ENCODE measurements around the gene FADS2.

DNA sequence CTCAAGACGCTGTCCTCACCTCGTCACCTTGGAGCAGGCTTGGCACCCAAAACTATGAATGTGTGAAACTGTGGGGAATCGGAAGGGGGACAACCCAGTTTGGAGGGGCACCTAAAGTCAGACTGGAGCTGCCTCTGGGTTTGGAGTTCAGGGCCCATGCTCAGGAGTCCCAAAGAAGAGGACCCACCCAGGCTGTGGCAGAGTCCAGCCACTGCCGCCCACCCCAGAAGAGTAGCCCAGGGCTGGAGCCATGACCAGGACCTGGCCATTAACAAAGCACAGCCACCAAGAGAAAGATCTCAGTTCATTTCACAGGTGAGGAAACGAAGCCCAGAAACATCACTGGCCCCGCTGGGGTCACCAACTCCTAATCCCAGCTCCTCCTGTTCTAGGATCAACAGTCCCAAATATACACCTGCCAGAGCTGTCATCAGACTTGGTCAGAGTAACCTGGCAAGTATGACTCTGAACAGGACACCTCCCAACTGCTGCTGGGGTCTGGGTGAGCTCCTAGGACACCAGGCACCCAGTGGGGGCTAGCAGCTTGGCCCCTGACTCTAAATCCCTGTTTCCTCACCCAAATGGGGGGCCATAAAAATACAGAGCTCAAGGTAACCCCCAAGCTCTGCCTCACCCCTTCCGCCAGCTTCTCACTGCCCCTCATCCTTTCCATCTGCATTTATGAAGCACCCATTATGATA lies 86.5 kb downstream of the FADS2 start:
- TF ChIP-seq, protein P1, sequence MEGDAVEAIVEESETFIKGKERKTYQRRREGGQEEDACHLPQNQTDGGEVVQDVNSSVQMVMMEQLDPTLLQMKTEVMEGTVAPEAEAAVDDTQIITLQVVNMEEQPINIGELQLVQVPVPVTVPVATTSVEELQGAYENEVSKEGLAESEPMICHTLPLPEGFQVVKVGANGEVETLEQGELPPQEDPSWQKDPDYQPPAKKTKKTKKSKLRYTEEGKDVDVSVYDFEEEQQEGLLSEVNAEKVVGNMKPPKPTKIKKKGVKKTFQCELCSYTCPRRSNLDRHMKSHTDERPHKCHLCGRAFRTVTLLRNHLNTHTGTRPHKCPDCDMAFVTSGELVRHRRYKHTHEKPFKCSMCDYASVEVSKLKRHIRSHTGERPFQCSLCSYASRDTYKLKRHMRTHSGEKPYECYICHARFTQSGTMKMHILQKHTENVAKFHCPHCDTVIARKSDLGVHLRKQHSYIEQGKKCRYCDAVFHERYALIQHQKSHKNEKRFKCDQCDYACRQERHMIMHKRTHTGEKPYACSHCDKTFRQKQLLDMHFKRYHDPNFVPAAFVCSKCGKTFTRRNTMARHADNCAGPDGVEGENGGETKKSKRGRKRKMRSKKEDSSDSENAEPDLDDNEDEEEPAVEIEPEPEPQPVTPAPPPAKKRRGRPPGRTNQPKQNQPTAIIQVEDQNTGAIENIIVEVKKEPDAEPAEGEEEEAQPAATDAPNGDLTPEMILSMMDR (conservative IDR thresholded peaks at IDR 0.05 in 1 of 2, IDR thresholded peaks at IDR 0.05 in 1 of 2; ENCODE audit: extremely low read depth in 1 of 2, insufficient read depth in 1 of 2, low read depth in 1 of 2, low read length in 2 of 2), result no peak
- no peak for TF ChIP-seq EZH2 (IDR thresholded peaks at IDR 0.05; ENCODE audit: borderline replicate concordance, low read length)
